Activated T-cell treated with anti-CD3 and anti-CD28 coated beads for 24 hours (primary cell): ENCODE measurements around the gene ADPRHL1.
"Not testable (repeated sequence)": the region's sequence is repeated elsewhere in the genome, so short reads cannot be mapped to it uniquely, and the experiment has no call there.

Source experiments
- DNase-seq: peaks from one replicate; pipeline ENCODE4 v3.0.0-alpha.2; 2020; ENCODE audit warnings: low read depth

The ADPRHL1 gene

DNA sequence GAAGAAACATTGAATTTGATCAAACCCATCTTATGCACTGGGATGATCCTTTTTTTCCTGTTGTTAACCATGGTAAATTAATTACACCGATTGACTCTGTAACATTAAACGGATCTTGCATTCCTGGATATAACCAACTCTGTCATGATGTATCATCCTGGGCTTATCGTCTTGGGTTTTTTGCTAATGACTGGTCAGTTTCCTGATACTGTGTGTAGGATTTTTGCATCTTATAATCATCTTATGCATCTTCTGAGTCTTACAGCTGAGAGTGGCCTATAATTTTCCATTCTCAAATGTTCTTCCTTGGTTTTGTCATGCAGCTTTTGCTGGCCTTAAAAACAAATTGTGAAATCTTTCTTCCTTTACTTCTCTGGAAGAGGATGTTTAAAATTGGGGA lies 24.4 kb upstream of the ADPRHL1 start:
- DNase-seq: no peak

DNA sequence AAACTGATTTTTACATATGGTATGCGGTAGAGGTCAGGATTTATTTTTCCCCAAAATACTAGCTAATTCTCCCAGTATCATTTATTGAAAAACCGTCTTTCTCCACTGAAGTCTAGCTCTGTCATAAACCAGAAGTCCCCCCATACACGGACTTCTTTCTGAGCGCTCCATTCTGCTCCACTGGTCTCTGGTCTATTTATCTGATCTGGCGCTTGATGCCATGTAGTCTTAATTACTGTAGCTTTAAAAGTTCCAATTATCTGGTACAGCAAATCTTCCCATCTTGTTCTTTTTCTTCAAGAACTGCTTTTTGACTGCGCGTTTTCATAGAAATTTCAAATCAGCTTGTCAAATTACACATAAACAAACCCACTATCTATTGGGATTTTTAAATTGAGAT lies 23.5 kb upstream of the ADPRHL1 start:
- DNase-seq: no peak

DNA sequence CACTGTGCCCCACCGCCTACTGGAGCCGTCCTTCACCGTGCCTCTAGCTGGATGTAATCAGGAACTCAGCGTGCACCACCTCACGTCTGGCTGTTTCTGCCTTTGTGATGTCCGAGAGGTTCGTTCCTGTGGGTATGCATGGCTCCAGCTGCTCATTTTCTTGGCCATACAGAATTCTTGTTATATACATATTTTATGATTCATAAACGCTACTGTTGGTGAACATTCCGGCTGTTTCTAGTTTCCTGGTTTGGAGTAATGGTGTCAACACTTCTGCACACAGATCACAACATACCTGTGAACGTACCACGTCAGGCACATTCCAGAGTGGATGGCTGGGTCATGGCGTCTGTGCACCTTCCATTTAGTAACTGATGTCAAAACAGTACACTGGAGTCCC lies 22.6 kb upstream of the ADPRHL1 start:
- DNase-seq: no peak

DNA sequence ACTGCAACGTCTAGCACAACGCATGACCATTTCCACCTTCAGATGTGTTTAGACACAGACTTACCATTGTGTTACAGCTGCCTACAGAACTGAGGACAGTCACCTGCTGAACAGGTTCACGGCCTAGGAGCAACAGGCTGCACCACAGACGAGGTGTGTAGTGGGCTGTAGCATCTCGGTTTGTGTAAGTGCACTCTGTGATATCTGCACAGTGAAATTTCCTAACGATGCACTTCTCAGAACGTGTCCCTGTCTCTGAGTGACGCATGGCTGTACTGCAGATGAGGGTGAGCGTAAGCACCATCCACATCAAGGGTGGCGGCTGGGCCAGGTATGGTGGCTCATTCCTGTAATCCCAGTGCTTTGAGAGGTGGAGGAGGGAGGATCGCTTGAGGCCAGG lies 22.0 kb upstream of the ADPRHL1 start:
- DNase-seq: no peak

DNA sequence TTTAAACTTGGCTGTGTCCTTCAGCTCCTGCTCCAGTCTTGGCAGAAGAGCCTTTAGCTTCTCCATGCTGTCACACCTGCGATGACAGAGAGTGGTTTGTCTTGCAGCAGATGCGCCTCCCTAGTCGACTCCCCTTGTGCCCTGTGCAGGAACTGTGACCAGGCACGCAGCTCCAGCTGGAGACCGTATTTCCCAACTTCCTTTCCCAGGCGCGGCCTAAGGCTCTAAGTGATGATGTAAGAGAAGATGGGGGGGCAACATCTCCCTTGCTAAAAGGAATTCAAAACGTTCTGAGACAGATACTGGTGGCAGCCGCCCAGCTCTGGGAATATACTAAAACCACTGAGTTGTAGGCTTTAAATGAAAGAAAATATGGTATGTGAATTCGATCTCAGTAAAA lies 20.9 kb upstream of the ADPRHL1 start:
- no peak for DNase-seq

DNA sequence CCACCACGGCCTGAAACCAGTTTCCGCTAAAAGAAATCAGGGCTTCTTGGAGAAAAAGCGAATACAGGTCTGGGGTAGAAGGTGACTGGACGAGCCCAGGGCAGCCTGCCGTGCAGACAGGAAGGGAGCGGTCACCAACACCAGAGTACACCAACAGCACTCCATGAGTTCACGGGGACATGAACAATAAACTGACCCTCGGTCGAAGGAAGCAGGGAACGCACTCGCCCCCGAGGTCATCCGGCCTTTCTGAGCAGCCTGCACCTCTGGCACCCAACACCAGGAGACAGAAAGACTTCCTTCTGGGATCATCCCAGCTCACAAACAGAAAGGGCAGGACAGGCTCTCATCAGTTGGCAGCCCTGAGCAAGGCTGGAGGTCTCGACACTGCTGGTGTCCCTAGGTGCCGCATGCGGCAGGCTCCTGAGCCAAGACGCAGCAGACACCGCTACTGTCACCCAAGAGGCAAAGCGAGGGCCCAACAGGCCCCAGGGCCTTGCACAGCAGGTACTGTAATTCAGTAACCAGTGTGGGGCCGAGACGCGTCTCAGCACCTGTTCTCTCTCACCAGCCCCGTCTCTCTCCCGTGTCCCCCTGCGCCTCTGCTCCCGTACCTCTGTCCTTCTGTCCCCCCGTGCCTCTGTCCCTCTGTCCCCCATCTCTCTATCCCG lies 19.2 kb upstream of the ADPRHL1 start:
- no peak for DNase-seq

DNA sequence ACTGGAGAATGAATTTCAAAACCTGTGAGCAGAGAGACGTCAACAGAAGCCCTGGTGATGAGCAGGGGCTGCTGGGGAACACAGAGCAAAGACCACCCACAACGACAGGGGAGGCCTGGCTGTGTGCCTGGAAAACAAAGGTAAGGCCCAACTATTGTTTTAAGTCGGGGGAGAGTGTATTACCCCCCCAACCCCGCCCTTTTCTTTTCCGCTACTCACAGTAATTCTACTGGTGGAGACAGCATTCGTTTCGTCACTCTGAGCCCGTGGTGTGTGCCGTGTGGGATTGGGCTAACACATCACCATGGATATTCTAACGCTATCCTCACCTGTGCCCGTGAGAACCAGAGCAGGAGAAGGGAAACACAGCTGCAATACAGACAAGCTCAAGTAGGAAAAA lies 18.6 kb upstream of the ADPRHL1 start:
- no peak for DNase-seq

DNA sequence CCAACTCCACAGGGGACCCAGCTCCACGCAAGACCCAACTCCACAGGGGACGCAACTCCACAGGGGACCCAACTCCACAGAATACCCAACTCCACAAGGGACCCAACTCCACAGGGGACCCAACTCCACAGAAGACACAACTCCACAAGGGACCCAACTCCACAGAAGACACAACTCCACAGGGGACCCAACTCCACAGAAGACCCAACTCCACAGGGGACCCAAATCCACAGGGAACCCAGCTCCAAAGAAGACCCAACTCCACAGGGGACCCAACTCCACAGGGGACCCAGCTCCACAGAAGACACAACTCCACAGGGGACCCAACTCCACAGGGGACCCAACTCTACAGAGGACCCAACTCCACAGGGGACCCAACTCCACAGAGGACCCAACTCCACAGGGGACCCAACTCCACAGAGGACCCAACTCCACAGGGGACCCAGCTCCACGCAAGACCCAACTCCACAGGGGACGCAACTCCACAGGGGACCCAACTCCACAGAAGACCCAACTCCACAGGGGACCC lies 17.4 kb upstream of the ADPRHL1 start:
- DNase-seq: not testable (repeated sequence)

DNA sequence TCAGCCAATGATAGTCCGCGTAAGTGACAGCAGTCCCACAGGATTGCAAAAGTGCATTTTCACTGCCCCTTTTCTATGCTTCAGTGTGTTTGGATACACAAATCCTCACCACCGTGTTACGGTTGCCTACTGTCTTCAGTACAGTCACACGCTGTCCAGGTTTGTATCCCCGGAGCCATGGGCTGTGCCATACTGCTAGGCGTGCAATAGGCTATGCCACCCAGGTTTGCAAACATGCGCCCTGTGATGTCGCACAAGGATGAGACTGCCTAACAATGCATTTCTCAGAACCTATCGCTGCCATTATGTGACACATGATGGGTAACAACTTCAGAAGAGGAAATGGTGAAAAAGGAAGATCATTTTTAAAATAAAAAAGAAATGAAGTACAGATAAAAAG lies 16.8 kb upstream of the ADPRHL1 start:
- no peak for DNase-seq

DNA sequence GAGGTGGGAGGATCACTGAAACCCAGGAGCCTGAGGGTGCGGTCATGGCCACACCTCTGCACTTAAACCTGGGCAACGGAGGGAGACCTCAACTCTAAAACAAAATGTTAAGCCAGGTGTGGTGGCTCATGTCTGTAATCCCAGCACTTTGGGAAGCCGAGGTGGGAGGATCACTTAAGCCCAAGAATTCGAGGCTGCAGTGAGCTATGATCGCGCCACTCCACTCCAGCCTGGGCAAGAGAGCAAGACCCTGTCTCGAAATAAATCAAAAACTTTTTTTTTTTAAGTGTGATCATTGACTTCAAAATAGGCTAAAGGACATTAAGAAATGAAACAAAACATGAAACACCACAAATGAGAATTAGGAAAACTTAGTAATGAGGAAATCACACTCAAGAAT lies 16.3 kb upstream of the ADPRHL1 start:
- no peak for DNase-seq

DNA sequence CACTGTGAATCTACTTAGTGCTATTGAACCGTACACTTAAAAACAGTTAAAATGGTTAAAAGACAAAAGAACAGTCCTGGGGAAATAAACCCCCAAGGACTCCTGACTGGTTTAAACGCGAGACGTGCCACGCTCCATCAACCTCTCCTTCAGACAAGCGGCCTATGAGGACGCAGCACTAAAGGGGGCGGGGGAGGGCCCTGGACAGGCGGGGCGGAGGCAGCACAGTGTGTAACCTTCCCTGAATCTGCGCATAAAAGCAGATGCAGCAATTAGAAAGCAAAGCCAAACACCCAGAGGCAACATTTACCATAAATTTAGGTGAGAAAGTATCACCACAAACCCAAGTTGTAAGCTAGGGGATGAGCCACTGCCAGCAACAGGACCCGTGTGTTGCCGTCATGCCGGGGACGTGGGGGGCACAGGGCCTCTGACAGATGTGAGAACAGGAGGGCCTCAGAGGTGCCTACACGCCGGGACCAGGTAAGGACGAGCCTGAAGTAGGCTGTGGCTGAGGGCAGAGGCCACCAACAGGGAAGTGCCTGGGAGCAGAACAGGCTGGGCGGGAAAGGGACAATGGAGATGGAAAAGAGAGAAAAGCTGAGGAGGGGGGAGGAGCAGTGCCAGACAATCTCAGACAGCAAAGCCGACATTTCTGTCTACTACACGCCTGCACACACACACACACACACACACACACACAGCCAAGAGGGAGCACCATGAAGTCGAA lies 15.3 kb upstream of the ADPRHL1 start:
- no peak for DNase-seq

DNA sequence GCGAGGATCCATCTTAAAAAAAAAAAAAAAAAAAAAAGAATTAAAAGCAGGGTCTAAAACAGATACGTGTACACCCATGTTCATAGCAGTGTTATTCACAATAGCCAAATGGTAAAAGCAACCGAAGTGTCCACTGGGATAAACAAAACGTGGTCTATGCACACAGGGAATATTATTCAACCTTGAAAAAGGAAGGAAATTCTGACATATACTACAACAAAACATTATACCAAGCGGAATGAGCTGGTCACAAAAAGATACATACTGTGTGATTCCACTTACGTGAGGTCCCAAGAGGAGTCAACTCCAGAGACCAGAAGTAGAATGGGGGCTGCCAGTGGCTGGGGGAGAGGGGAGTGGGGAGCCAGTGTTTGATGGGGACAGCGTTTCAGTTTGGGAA lies 14.7 kb upstream of the ADPRHL1 start:
- no peak for DNase-seq

DNA sequence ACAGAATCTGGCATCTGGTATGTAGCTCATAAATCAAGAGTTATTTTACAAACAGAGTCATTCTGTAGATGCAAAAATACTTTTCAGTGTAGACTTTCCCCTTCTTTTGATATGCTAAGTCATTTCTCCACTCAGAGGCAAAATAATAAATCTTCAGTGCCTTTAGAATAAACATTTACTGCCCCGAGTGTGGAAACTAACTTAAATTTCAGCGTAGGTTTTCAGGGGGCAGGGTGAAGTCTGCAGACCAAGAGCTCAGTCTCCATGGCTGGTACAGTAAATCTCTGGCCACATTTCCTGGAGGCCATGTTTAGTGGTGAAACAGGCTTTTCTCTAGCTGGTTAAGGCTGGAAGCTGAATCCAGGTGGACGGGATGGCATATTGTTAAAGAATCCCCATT lies 13.1 kb upstream of the ADPRHL1 start:
- no peak for DNase-seq

DNA sequence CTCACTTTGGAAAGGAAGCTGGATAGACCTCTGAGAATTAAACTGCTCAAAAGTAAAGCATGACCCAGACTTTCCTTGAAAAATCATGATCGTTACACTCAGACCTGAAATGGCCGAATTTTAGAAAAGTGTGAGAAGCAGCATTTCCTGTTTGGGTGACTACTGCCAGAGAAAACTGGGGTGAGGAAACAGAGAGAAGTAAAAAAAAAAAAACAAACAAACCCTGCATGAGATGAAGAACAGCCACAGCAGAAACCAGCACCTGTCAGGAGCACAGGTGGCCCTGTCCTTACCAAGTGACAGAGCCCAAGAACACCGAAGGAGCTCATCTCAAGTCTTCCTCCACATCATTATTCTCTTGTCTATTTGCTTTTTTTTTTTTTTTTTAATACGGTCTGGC lies 12.0 kb upstream of the ADPRHL1 start:
- no peak for DNase-seq

DNA sequence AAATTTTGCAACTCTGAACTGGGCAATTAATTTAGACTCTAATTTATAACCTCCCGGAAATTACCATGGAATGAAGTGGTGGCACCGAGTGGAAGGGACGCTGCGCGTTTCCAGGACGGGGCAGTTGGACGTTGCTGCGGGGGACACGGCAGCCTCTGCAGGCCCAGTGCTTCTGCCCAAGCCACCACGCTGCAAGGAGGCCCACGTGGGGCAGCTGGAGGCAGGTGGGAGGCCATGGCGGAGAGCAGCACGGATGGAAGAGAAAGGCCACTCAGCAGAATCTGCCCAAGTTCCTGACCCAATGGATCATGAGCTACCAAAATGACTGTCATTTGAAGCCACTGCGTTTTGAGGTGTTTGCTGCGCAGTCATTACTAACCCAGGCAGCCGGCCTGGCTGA lies 11.2 kb upstream of the ADPRHL1 start:
- DNase-seq: no peak

DNA sequence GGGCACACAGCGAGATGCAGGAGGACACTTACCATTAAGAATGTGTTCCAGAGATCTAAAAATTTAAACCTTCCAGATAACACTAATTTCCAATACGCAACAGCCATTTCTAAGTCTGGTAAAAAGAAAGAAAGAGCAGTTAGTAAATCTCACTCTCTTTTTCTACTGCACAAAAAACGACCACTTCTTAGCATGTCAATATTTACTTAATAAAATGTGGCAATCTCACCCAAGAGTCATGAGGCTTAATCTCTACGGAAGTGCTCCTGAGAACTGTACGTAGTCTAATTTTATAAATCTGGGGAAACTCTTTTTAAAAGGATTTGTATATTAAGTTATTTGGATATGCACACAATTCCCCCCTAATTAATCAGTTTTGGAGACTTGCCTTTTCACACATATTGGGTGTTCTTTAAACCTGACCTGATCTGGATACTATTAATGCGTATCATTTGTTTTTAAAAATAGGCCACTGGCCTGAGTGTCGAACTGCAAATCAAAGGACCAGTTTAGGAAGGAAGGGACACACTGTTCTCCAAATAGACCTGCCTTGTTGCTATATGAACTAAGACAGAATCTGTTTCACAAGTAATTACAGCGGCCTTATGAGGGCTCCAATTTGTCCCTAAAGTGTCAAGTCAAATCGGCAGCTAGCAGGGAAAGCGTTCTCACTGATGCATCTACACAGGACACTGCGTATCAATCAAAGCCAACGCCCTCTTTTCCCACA lies 7.9 kb upstream of the ADPRHL1 start:
- DNase-seq: no peak

DNA sequence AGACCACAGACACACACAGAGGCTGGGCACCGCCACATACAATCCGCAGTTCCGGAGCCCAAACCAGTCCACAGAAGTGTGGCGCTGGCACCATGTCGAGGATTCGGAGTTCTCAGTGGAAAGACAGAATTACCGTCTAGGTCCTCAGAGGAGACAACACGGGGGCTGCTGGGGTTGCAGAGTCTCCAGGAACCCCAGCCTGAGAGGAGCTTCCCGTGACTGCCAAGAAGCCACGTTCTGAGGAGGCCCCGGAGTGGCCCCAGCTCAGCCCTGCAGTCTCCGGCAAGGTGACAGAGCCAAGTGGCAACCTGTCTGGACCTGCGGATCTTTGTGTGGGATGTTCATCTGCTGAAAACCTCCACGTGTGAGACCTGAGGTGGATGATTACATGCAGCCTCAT lies 7.3 kb upstream of the ADPRHL1 start:
- DNase-seq: no peak

DNA sequence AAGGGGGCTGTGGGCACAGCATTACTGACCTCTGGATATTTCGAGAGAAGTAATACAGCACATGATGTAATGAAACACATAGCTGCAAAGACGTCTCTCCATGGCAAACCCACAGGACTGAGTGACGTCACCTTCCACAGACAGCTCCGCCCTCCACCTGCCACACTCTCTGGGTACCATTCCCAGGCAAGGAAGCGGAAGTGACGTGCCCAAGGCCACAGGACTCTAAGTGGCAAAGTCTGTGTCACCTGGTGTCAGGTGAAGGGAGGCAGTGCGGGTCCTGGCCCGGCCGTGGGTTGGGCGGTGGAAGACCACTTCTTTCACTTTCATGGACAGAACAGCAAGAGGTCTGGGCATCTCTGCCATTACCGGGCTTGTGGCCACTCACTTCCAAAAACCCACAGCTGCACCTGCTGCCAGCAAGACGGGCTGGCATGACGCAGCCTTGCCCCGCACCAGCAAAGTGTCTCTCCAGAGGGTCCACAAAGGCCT lies 6.8 kb upstream of the ADPRHL1 start:
- no peak for DNase-seq

DNA sequence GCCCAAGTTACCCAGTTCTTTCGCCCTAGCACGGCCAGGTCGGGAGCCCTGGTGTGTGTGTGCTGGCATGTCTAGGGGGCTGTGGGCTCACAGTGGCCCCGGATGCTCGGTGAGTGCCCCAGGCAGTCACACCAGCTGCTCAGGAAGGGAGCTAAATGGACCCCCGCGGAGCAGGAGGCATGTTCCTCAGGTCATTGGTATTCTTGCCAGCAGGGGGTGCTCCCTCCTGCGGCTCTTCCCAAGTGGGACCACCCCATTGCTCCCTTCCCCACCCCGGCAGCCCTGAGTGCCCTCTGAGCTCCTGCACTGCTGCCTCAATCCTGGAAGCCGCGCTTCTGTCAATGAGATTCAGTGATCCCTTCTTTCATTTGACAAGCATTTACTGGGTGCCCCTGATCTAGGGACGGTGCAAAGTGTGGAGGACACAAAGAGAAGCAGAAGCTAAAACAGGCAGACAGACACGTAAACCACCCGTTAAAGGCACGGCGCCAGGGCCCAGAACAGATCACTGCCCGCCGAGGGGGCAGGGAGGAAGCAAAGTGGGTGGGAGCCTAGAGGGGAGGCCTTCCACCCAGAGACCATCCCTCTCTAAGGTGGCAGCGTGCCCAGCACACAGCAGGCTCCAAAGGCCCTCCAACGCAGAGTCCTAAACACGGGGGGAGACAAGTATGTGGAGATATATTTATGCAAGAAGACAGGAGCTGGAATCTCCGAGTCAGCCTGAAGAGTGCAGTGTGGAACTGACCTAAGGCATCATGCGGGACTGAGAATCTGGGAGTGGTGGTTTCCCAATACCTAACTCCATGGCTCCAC lies 5.2 kb upstream of the ADPRHL1 start:
- no peak for DNase-seq

DNA sequence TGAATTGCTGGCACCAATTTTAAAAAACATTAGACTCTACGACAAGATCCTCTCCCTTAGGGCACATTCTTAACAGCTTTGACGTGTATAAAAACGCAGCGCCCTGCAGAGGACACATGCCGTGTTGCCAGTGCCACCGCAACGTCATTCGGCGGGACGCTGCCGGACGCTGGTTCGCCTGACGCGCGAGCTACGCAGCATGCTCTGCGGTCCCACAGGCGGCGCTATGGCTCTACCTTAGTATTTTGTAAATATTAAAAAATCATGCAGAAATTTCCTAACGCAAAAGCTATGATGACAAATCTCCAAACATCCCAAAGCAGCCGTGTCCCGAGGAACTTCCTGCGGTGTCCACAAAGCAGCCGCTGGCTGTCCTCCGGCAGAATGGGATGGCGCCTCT lies 4.2 kb upstream of the ADPRHL1 start:
- no peak for DNase-seq

DNA sequence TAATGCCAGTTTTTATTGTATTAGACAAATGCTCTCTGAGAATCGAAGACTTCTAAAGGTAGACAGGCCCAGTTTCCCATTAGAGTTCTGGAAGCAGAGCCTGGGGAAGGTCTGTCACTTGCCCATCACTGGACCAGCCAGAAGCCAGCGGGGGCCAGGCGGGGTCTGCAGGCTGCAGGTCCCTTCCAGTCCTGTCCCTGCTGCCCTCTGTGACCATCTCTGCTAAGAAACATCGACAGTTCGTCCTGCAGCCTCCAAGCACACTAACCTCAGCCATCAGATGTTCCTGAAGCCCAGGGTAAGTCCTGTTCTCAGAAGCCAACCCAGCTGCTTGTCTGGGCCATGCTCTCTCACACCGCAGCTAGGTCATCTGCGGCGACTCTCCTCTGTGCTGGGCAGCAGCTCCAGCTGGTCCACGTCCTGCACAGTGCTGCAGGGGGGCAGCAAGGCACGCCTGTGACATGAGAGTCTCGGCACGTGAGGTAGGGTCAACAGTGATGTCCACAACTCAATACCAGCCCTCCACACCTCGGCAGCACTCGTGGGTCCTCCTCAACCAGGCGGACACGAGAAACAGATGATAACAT lies 2.9 kb upstream of the ADPRHL1 start:
- DNase-seq: no peak

DNA sequence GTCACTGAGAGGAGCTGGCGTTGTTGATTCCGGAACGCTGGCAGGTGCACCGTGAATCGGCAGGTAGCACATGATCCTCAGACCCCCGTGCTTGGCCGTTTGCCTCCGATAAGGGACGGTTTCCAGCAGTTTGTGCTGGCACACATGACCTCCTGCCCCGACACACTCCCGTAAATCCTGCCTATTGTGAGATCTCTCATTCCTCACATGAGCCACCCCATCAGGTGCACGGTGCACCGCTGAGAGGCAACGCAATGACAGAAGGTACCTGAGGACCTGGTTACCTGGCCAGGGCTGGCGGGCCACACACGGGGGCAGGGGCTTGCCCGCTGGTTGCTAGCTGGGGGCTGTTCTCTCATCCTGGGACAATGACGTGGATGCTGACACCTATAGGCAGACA lies 2.1 kb upstream of the ADPRHL1 start:
- DNase-seq: no peak
